ENCODE results near the gene ALS2CL.

- TF ChIP-seq, protein P1, sequence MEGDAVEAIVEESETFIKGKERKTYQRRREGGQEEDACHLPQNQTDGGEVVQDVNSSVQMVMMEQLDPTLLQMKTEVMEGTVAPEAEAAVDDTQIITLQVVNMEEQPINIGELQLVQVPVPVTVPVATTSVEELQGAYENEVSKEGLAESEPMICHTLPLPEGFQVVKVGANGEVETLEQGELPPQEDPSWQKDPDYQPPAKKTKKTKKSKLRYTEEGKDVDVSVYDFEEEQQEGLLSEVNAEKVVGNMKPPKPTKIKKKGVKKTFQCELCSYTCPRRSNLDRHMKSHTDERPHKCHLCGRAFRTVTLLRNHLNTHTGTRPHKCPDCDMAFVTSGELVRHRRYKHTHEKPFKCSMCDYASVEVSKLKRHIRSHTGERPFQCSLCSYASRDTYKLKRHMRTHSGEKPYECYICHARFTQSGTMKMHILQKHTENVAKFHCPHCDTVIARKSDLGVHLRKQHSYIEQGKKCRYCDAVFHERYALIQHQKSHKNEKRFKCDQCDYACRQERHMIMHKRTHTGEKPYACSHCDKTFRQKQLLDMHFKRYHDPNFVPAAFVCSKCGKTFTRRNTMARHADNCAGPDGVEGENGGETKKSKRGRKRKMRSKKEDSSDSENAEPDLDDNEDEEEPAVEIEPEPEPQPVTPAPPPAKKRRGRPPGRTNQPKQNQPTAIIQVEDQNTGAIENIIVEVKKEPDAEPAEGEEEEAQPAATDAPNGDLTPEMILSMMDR (conservative IDR thresholded peaks at IDR 0.05; ENCODE audit: low read depth in 2 of 2) = peak in 1 of 2 experiments; percentile 33; a peak in 2 of 4 replicates
- TF ChIP-seq POLR2AphosphoS5 (IDR thresholded peaks at IDR 0.05; ENCODE audit: low read depth) (no peak), JUNB (IDR thresholded peaks at IDR 0.05; ENCODE audit: unreplicated experiment) (no peak)
Measured at GRCh38 chr3:46685446-46685845, 8.0 kb downstream of the ALS2CL start.

Data from GM23338 (cell line).